ENCODE data around the gene METTL13.

Gene METTL13

DNA sequence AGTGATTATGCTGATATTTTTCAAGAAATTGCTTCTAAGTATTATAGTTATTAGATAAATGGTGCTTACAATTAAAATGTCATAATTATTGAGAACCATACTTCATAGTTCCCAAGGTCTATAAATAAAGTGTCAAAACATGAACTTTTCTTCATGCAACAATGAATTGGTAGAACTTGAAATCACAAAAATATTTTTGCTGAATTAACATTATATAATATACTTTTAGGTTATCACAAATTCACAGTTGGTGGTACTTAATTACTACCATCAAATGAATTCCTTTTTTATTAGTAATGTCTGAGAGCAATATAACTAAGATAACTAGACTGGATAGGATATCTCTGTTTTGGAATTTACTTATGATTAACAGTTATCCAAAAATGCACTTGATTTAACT, 64.5 kb downstream of the METTL13 start:
- H3K4me3 ChIP-seq (ENCODE audit: low read depth, low read length), result no peak overlapping the region
- TF ChIP-seq, protein P1, sequence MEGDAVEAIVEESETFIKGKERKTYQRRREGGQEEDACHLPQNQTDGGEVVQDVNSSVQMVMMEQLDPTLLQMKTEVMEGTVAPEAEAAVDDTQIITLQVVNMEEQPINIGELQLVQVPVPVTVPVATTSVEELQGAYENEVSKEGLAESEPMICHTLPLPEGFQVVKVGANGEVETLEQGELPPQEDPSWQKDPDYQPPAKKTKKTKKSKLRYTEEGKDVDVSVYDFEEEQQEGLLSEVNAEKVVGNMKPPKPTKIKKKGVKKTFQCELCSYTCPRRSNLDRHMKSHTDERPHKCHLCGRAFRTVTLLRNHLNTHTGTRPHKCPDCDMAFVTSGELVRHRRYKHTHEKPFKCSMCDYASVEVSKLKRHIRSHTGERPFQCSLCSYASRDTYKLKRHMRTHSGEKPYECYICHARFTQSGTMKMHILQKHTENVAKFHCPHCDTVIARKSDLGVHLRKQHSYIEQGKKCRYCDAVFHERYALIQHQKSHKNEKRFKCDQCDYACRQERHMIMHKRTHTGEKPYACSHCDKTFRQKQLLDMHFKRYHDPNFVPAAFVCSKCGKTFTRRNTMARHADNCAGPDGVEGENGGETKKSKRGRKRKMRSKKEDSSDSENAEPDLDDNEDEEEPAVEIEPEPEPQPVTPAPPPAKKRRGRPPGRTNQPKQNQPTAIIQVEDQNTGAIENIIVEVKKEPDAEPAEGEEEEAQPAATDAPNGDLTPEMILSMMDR (IDR thresholded peaks at IDR 0.05; ENCODE audit: low read depth, low read length), result no peak
- in situ Hi-C loops (cut with HindIII; ENCODE audit: low sequenced_read_pairs), result no loop called here
- no peak for DNase-seq (ENCODE audit: low read depth, low spot score)
